ENCODE results near the gene PAWR. TPM values are rescaled to one million over a fixed set of nuclear protein-coding genes. Genes with fewer than 3 reads are reported as not detected.
A peak's percentile ranks its signal among the peaks of the same experiment; 100 is the strongest.
"Not testable (repeated sequence)": the region's sequence is repeated elsewhere in the genome, so short reads cannot be mapped to it uniquely, and the experiment has no call there.

The PAWR gene
- total RNA-seq, 6 experiments from 2014 or later = 25.0 to 62.3 (median 28.9) TPM

- H3K4me1 ChIP-seq = peaks cover 0 to 16% (median 5%) of the 10 kb centered on the region in 4 donors
- TF ChIP-seq CTCF (IDR thresholded peaks at IDR 0.05) (no peak), POLR2A (IDR thresholded peaks at IDR 0.05) (no peak)
- no peak for ATAC-seq
- intact Hi-C loops (cut with DNase I) = no loop called here
- no peak for DNase-seq
- no peak overlapping the region for H3K4me3 ChIP-seq
- no peaks in the 10 kb centered on the region for H3K27me3 ChIP-seq
- peak overlapping the region; percentile 2 to 40 (median 35) for H3K27ac ChIP-seq
- H3K9me3 ChIP-seq = peaks cover 0 to 1% (median 0%) of the 10 kb centered on the region in 4 donors
- H3K36me3 ChIP-seq = no peaks in the 10 kb centered on the region
These were observed 142.2 kb downstream of the PAWR start for GRCh38 chr12:79548610-79548924.

- Histone ChIP-seq H3K4me3 (no peak overlapping the region), H3K27me3 (no peaks in the 10 kb centered on the region), H3K27ac (peak overlapping the region; percentile 35 to 40 (median 36)), H3K9me3 (peaks cover 0 to 1% (median 0%) of the 10 kb centered on the region in 4 donors), H3K4me1 (peaks cover 0 to 16% (median 5%) of the 10 kb centered on the region in 4 donors), H3K36me3 (no peaks in the 10 kb centered on the region)
- peak; percentile 77 to 94 (median 92) for ATAC-seq
- TF ChIP-seq CTCF (IDR thresholded peaks at IDR 0.05) (peak; percentile 65 to 80 (median 68)), POLR2A (IDR thresholded peaks at IDR 0.05) (peak; percentile 9)
- intact Hi-C loops (cut with DNase I) = no loop called here
- WGBS (ENCODE audit: insufficient coverage, low coverage, low lambda C conversion rate, missing lambda C conversion rate) = 28% methylated on average over 8 of the region's 8 CpGs
- DNase-seq = no peak
These were observed 142.8 kb downstream of the PAWR start for GRCh38 chr12:79547735-79548609.

GRCh38 chr12:79547044-79547734 is 143.6 kb downstream of the PAWR start:
- DNase-seq (no peak), ATAC-seq (peak; percentile 53 to 85 (median 56))
- intact Hi-C loops (cut with DNase I) = no loop called here
- Histone ChIP-seq H3K4me1 (peaks cover 0 to 16% (median 5%) of the 10 kb centered on the region in 4 donors), H3K27ac (peak overlapping the region in 1 of 3 donors; percentile 36), H3K36me3 (no peaks in the 10 kb centered on the region), H3K9me3 (peaks cover 0 to 1% (median 0%) of the 10 kb centered on the region in 4 donors), H3K27me3 (no peaks in the 10 kb centered on the region), H3K4me3 (no peak overlapping the region)
- TF ChIP-seq POLR2A (IDR thresholded peaks at IDR 0.05) (no peak), CTCF (IDR thresholded peaks at IDR 0.05) (no peak)
- 57% methylated on average over 4 of the region's 5 CpGs for WGBS (ENCODE audit: insufficient coverage, low coverage, low lambda C conversion rate, missing lambda C conversion rate)

- Histone ChIP-seq H3K4me1 (peaks cover 0 to 16% (median 5%) of the 10 kb centered on the region in 4 donors), H3K9me3 (peaks cover 0 to 1% (median 0%) of the 10 kb centered on the region in 4 donors), H3K27ac (no peak overlapping the region), H3K36me3 (no peaks in the 10 kb centered on the region), H3K4me3 (no peak overlapping the region), H3K27me3 (no peaks in the 10 kb centered on the region)
- no peak for DNase-seq
- intact Hi-C loops (cut with DNase I) = no loop called here
- 88% methylated on average over 4 of the region's 5 CpGs for WGBS (ENCODE audit: insufficient coverage, low coverage, low lambda C conversion rate, missing lambda C conversion rate)
- no peak for ATAC-seq
- TF ChIP-seq POLR2A (IDR thresholded peaks at IDR 0.05) (no peak), CTCF (IDR thresholded peaks at IDR 0.05) (no peak)
These were observed 144.2 kb downstream of the PAWR start for GRCh38 chr12:79546466-79547043.

GRCh38 chr12:79544439-79544838 is 146.3 kb downstream of the PAWR start:
- H3K36me3 ChIP-seq; H3K4me3 ChIP-seq; ATAC-seq; H3K27ac ChIP-seq; DNase-seq; H3K9me3 ChIP-seq; H3K27me3 ChIP-seq; intact Hi-C loops (cut with DNase I): not testable (repeated sequence)
- WGBS (ENCODE audit: insufficient coverage, low coverage, low lambda C conversion rate, missing lambda C conversion rate) = 74% methylated on average over 3 of the region's 3 CpGs
- H3K4me1 ChIP-seq = peaks cover 0 to 12% (median 5%) of the 10 kb centered on the region in 4 donors

All from right lobe of liver (tissue), 6 donors.